C4-2B (cell line): ENCODE measurements around the gene TMEM178B.

Experiments used
- CTCF ChIP-seq: fragments of 450-650 bp; conservative IDR thresholded peaks from 2 replicates; pipeline ENCODE4 v1.5.1; 2017; ENCODE audit warnings: mild to moderate bottlenecking
- ZFX ChIP-seq: fragments of 450-650 bp; IDR thresholded peaks from 2 replicates; pipeline ENCODE4 v1.6.1; 2017

GRCh38 chr7:141276031-141276430 lies 202.2 kb downstream of the TMEM178B start:
- TF ChIP-seq CTCF (no peak), ZFX (no peak)
